ENCODE data around the gene KASH5.
"Not testable (repeated sequence)": the region's sequence is repeated elsewhere in the genome, so short reads cannot be mapped to it uniquely, and the experiment has no call there.

KASH5 gene

GRCh38 chr19:49362048-49362928 is 25.8 kb upstream of the KASH5 start, which contains the start of gene TEAD2:
TSS of gene TEAD2 (minus strand) at chr19:49362416. CDS start at chr19:49360075, 2,341 bp downstream.
- peak in 3 of 51 donors; percentile 5 to 34 (median 26) for DNase-seq

DNA sequence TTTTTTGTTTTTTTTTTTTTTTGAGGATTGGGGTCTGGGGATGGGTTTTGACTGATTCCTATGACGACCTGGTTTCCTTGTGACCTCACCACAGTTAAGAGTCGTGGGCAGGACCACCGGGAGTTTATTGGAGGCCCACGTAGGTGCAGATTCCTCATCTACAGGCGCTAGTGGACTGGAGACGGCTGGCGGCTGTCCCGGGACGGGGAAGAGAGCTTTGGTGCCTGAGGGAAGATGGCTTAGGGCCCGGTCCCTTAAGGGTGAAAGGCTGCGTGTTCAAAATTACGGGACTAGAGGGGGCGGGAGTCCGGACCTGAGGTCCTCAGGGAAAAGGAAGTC is 25.2 kb upstream of the KASH5 start:
- DNase-seq: no peak

DNA sequence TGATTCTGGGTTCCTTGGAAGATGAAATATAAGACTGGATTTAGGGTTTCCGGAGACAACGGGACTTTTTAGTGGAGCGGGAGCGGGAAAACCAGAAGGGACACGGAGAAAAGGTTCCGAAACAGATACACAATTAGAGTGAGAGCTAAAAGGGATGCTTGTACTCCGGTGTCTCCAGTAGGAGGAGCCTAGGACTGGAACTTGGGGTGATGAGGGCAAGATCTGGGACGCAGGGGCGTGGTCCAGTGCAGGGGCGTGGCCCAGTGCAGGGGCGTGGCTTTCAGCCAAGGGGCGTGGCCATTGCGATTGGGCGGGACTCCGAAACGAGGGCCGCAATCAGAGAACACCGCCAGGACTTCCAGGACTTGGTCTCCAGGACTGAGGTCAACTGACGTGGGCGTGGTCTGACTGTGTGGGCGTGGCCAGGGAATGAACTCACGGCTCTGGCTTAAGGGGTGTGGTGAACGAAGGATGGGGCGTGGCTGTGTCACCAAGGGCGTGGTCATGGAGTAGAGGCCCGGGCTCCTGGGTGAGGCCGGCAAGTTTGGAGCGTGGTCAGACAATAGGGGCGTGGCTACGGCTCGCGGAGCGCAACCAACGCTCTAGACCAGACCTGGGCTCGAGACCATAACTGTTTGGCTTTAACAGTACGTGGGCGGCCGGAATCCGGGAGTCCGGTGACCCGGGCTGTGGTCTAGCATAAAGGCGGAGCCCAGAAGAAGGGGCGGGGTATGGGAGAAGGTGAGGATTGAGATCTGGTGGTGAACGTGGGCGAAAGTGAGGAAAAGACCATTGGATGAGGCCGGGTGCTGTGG is 24.6 kb upstream of the KASH5 start, which contains the start of gene DKKL1:
Gene DKKL1, plus strand, starts transcription at position 610 of the 815 bp plus-strand sequence. Its CDS starts 122 bp downstream, at position 732.
- DNase-seq: peak in 25 of 51 donors; percentile 2 to 66 (median 18)

- DNase-seq: no peak
Observed at GRCh38 chr19:49364083-49364737, 23.8 kb upstream of the KASH5 start.

GRCh38 chr19:49366110-49366509 is 21.9 kb upstream of the KASH5 start:
- DNase-seq: no peak

DNA sequence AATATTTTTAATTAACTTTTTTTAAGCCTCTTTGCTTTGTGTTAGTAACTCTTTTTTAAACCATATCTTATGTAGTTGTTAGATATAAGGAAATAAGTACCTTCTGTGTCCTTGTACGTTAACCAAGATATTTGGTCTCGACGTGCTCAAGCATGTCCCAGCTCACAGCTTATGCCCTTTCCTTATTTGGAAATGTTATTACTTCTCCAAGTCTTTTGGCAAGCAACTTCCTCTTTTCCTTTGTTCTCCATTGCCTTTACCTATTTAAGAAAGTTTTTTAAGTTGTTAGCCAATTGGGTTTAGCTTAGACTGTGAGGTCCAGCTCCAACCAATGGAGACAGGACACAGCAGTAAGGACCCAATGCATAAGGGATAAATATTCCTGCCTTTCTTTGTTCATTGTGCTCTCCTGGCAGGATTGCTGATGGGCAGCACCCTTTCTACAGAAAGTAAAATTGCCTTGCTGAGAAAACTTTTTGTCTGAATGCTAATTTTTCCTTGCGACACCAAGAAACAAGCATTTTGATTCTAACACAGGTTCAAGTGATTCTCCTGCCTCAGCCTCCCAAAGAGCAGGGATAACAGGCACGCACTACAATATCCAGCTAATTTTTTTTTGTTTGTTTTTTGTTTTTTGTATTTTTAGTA is 19.2 kb upstream of the KASH5 start:
- DNase-seq: no peak

DNA sequence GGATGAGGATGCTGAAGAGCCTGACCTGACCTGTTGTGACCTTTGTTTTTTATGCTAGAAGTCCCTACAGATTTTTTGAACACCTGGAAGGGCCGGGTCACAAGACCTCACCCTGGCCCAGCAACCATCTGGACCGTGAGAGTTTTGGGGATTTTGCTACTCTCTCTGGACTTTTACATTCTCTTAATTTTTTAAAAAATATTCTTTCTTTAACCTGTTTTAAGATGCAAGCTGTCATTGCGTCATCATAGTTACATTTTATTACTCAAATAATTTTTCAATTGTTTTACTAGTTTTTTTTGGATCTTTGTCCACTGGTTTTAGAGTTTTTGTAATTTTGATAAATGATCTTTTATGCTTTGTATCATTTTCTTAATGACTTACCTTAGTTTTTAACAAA is 16.9 kb upstream of the KASH5 start:
- DNase-seq: no peak

DNA sequence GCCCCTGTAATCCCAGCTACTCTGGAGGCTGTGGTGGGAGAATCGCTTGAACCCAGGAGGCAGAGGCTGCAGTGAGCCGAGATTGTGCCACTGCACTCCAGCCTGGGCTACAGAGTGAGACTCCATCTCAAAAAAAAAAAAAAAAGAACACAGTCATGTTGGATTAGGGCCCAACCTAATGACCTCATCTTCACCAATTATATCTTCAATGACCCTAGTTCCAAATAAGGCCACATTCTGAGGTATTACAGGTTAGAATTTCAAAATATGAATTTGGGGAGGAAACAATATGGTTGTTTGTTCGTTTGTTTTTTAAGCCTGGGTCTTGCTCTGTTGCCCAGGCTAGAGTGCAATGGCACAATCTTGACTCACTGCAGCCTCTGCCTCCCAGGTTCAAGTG is 14.9 kb upstream of the KASH5 start:
- DNase-seq: not testable (repeated sequence)

DNA sequence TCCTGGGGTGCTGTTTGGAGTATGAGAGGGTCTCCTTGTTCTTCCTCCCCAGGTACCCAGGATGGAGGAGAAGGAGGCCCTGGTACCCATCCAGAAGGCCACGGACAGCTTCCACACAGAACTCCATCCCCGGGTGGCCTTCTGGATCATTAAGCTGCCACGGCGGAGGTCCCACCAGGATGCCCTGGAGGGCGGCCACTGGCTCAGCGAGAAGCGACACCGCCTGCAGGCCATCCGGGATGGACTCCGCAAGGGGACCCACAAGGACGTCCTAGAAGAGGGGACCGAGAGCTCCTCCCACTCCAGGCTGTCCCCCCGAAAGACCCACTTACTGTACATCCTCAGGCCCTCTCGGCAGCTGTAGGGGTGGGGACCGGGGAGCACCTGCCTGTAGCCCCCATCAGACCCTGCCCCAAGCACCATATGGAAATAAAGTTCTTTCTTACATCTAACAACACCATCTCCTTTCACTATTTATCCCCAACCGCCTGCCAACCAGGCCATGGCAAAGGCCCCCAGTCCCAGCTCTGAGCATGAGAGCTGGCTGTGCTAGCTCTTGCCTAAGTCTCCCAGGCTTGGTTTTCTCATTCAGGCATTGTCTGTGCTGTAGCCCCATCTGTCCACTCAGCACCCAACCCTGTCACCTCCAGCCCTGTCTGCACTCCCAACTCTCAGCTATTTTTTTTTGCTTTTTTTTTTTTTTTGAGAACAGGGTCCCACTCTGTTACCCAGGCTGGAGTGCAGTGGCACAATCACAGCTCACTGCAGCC is 13.2 kb upstream of the KASH5 start:
- DNase-seq: no peak

DNA sequence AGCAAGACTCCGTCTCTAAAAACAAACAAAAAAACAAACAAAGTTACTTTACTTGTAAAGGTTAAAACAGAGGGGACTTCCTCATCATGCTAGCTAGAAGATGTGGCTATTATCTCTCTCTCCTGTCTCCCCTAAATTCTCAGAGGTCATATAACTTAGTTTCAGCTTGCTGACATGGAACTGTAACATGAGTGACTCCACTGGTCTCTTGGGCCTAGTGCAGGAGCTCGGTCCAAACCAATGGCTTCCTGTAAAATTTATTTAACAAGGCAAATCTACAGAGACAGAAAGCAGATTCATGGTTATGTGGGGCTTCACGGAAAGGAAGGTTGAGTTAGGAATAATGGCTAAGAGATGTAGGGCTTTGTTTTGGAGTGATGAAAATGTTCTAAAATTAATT is 9.5 kb upstream of the KASH5 start:
- DNase-seq: no peak

DNA sequence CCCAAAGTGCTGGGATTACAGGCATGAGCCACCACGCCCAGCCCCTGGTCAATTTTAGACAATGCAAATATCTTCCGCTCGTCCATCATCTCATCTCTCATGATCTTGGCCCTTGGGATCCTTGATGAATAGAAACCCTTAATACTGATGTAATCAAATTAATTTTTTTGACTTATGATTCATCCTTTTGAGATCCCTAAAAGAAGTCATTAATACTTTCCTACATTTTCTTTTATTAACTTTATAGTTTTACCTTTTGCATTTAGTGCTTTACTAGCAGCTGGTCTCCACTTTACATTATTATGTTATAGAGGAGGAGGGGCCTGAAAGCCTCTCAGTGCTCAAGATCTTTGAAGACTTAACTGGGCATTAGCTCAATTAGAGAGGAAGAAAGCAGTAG is 7.7 kb upstream of the KASH5 start:
- DNase-seq: no peak

DNA sequence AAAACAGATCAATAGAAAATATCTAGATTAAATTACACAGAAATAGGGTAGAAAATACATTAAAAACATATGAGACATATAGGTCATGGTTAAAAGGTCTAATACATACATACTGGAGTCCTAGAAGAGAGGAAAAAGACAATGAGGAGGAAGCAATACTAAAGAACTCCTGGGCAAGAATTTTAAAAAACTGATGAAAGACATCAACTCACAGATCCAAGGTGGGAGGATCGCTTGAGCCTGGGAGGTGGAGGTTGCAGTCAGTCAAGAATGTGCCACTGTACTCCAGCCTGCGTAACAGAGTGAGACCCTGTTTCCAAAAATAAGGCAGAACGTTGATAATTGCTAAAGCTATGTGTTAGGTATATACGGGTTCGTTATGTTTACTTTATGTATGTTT is 5.4 kb upstream of the KASH5 start:
- no peak for DNase-seq

GRCh38 chr19:49383599-49383998 is 4.5 kb upstream of the KASH5 start:
- DNase-seq: no peak

- DNase-seq: no peak
Observed at GRCh38 chr19:49389406-49389805, 1.4 kb downstream of the KASH5 start.

- no peak for DNase-seq
Observed at GRCh38 chr19:49390131-49390928, 2.3 kb downstream of the KASH5 start.

DNA sequence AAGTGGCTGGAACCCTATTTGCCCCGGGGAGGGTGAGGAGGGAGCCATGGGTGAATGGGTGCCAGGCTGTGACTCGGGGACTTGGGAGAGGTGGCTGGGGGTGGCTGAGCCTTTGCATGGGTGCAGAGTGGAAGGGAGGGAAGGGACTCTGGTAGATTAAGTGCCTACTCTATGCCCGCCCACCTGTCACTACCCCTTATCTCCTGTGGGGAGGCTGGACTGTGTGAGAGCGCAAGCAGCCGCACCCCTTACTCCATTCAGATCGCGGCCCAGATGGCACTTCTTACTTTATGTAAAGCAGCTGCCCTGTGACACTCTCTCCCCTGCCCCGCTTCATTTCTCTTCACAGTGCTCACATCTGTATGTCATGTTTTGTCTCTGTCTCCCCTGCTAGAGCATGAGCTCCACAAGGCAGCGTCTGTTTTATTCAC is 2.9 kb downstream of the KASH5 start:
- DNase-seq: no peak

- peak in 38 of 51 donors; percentile 1 to 67 (median 29) for DNase-seq
Observed at GRCh38 chr19:49391581-49392399, 3.7 kb downstream of the KASH5 start.

- DNase-seq: no peak
Observed at GRCh38 chr19:49393881-49394280, 5.8 kb downstream of the KASH5 start.

Measured in hypothalamus (tissue), 51 donors.